HG03442 (cell line): ENCODE data around the gene LPXN.
A peak's percentile ranks its signal among the peaks of the same experiment; 100 is the strongest.

Source experiments
- ATAC-seq: cut with Tn5 transposase; IDR thresholded peaks from one replicate; pipeline ENCODE4 v1.9.1; 2021; ENCODE audit warnings: mild to moderate bottlenecking, moderate library complexity; ENCODE audit not compliant: unreplicated experiment

LPXN gene

DNA sequence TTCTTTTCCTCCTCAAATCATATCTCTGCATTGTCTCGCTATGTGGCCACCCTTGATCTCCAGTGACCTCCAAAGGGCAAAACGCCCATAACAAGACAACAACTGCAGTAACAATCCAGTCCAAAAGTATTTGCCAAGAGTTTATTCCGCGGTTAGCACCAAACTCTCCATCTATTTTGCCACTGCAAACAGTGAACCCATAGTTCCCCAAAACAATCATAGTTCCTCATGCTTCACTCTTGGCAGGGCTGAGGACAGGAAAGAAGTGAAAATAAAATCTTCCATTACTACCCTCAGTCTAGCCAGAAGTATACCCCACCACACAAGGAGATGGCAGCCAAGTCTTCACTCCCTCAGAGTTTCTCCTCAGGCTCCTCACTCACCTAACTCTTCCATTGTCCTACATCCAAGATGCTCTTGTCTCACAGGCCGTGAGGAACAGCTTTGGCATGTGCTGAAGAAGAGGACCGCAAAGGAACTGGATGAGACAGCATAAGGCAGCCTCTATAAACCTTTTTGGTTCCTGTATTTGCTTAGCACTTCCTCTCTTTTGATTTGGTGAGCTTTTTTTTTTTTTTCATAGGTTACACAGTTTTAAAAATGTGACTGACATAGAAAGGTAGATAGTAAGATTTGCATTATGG, at the start of gene LPXN:
LPXN (minus strand) TSS at position 480 of the 644 bp plus-strand sequence; CDS start at position 396, 84 bp downstream.
- ATAC-seq, result no peak

DNA sequence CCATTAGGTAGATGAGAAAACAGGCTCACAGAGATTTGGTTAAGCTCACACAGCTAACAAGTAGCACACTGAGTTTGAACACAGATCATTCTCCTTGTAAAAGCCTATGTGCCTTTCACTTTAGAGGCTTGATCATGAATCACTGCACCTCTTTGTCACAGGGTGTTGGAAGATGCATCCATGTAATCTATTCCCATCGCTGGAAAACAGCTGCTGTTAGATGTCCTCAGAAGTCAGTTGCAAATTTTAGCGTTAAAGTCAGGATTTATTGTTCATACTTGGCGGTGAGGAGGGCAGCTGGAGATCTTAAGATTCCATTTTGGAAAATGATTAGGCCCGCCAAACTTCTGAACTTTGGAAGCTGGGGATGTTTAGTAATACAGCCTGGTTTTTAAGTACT, 49.4 kb upstream of the LPXN start:
- no peak for ATAC-seq

DNA sequence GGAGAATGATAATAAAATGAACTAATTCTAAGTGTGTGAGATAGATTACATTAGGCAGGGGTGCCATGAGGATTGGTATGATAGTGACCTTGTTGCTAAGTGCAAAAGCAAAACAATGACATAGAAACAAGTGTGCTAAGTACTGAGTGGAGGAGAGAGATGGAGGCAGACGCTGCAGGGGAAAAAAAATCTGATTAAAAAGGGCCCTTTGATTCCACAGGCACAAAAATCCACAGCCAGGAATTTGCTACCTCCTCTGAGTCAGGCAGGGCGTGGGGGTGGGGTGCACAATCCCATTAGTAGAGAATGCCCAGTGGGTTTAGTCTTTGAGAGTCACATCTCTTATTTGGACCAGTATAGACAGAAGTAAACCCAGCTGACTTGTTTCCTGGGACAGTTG, 46.7 kb upstream of the LPXN start, which contains the start of gene CNTF:
CNTF (plus strand) TSS at position 322 of the 400 bp plus-strand sequence. CDS start 88 bp downstream, outside the sequence.
- ATAC-seq, result no peak

DNA sequence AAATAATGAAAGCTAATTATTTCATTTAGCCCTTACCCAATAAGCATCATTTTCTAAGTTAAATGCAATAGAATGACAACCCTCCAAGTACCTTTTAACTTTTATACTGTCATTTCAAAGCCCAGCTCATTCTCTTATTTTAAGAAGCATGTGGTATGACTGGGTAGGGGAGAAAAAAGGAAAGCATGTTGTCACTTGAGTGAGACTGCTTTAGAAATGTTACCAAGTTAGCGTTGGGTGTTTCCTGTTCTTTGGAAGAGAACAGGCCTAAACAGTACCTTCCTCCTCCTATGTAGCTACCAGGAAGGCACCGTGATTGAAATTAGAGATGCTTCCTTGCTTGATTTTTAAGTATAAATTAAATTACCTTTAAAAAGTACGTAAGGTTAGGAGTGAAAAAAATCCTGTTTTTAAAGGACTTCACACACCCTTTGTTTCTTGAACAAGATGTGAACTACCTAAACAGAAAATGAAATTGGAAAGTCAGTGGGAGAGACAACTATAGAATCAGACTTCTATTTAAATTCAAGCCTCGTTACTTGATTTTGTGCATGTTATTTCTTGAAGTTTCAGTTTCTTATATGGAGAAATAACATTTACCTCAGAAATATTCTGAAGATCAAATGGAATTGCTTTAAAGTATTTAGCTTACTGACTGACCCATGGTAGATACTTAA, 46.1 kb upstream of the LPXN start:
- peak; percentile 65 for ATAC-seq

DNA sequence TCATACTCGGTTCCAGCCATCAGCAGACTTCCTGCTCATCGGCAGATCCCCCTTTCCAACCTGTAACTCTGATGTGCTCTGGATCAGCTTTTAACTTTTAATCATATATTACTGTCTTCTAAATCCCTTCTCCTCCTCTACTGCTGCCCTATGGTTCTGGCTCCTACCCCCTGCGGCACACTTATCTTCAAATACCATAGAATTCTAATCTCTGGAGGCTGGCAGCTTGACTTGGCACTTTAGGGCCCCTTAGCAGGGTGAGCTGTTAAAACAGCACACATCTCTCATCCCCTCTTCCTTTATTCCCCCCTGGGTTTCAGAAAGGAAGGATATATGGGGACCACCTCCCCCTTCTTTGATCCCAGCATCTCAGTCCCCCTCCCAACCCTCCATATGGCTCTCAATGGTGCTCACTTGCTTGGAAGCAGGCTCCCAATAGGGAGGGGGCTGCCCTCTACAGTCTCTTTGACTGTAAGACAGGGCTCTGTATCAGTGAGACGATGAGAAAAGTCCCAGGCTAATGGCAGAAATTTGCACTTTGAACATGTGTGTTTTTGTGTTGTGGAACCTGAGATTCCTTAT, 42.4 kb upstream of the LPXN start:
- no peak for ATAC-seq

DNA sequence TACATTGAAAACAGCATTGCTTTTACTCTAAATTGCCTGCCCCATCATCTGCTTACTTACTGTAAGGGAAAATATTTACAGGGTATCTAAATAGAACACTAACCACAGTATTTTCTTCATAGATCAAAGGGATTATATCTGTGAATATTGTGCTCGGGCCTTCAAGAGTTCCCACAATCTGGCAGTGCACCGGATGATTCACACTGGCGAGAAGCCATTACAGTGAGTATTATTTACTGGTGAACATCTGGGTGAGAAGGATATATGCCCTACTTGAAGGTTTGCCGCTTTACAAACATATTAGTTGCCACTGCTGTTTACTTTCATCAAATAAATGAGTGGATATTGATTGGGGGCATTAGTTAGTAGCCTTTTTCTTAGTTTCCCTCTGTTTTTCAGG, 40.9 kb upstream of the LPXN start:
- no peak for ATAC-seq

DNA sequence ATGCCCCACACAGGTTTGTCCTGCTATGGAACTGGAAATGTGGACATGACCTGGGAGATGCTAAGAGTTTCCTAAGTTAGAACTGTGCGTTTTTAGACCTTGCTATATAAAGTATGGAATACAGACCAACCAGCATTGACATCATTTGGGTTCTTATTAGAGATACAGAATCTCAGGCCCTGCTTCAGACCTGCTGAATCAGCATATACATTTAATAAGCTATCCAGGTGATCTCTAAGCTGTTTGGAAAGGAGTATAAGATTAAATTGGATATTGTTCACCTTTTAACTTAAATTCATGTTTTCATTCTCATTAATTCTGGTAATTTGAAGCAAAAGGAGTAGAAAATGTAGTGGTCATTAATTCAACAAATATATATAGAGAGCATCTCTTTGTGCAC, 39.9 kb upstream of the LPXN start:
- no peak for ATAC-seq

DNA sequence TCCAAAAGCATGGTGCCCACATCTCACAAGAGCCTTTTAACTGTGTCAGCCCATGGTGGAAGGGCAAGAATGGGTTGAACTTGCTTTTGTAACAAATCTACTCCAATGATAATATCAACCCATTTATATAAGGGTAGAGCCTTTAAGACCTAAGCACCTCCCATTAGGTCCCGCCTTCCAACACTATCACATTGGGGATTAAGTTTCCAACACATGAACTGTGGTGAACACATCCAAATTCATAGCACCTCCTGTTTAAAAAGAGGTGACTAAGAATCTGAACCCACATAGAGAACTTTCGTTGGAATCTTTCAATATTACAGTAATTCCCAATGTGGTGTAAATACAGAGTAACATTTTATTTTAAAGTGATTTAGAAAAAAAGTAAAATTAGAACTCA, 37.6 kb upstream of the LPXN start:
- ATAC-seq, result no peak

DNA sequence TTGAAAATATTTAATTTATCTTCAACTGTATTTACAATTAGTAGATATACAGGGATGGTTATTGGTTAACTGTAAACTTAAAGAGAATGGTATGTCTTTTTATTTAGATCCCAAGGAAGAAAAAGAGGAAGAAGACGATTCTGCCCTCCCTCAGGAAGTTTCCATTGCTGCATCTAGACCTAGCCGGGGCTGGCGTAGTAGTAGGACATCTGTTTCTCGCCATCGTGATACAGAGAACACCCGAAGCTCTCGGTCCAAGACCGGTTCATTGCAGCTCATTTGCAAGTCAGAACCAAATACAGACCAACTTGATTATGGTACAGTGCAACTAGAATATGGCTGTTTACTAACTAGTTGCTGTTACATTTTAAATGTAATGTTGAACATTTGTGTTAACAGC, 34.1 kb upstream of the LPXN start:
- ATAC-seq, result no peak

DNA sequence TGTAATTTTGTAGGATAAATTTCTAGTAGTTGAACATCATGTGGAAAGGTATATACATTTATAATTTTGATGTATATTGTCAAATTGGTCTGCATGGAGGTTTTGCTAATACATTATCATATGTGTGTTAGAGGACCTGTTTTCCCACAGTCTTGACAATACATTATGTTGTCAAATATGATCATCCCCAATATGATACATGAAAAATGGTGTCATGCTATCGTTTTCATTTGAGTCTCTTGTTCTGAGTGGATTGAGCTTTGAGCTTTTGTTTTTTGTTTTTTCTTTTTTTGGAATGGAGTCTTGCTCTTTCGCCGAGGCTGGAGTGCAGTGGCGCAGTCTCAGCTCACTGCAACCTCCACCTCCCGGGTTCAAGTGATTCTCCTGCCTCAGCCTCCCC, 32.7 kb upstream of the LPXN start:
- ATAC-seq, result no peak

DNA sequence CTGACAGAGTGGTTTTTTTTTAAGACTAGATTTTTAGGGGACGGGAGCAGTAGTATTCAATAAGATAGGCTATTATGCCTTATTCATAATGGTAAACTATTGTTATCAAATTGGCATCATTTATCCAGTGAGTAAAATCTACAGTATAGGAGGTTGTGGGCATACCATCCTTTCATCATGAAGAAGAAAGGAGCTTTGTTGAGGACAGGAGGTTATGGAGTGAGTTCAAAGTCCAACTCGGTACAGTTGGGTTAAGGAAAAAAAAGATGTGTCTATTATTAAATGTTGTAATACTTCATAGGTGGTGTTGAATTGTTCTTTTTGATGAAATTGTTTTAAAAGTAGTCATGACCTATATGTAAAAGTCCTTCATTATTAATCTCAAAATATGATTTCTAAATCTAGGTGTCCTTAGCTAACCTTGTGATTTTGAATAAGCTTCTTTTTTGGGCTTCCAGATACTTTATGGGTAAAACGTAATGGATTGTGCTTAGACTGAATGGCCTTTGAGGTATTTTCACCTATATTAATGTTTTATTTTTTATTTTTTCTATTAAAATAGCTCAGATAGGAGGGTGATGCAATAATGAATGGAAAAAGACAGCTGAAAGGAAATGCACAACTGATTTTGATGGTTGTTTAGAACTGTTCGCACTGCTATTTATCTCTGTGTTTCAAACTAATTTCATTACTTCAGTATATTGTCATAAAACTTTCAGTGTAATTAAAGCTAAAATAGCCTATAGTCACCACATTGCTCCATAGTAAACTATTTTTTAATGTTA, 31.5 kb upstream of the LPXN start:
- ATAC-seq, result no peak

DNA sequence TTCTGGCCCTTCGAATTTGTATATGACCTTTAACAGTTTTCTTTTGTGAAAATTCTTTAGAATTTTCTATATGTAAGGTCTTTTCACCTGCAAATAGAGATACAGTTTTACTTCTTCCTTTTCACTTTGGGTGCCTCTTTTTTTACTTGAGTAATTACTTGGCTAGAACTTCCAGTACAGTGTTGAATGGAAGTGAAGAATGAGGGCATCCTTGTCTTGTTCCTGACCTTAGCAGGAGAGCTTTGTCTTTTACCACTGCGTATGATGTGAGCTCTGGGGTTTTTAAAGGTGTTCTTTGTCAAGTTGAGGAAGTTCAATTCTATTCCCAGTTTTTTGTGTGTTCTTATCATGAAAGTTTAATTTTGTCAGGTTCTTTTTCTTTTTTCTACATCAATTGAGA, 24.9 kb upstream of the LPXN start:
- no peak for ATAC-seq

DNA sequence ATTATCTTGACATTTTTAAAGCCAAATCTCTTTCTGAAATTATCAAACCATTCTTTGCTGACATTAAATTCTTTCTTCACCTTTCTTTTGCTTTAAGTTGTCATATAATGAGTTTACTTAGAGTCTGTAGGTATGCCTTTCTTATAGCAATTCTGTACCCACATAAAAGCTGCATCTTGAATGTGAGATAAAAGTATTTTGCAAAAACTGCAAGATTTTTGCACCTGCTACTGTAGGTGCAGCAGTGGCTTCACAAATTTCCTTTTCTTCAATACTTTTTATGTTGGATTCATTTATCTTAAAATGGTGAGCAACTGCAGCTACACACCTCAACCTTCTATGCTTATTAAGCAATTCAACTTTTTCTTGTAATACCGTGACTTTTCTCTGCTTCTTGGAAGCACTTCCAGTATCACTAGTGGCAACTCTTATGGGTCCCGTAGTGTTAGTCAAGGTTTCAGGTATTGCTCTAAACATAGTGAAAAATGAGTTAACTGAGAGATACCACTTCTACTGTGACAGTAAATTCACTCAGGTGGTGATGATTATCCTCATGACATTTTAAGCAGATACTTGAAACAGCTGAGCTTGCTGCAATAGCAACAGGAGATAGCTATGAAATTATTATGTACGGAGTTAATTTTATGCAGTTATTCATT, 22.0 kb upstream of the LPXN start:
- ATAC-seq, result no peak

DNA sequence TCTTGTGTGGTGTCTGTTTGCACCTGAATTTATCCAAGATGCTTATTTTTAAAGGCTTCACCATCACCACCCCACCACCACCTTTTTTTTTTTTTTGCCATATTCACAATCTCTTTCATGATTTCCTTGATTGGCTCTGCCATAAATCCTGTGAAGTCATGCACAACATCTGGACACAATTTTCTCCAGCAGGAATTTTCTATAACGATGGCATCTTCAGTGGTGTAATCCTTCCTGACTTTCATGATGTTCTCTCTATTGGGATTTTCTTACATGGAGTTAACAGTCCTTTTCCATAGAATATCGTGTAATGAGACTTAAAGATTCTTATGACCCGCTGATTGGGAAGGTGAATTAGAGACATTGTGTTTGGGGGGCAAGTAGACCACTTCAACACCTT, 21.0 kb upstream of the LPXN start:
- no peak for ATAC-seq

DNA sequence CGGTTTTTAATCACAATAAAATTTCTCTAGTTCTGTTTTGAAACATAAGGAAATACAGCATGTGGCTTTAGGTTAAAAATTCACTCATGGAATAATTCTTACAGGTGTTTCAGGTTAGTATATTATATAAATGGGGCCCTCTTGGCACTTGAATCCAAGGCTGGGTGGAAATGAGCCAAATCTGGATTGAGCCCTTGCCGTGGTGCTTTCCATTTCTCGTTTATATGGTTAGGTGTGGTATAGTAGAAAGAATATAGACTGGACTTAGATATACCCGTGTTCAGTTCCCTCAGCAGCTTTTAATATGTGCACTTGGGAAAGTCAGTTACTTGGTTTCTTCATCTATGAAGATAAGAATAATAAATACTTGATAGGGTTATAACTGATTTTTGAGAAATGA, 19.2 kb upstream of the LPXN start:
- no peak for ATAC-seq

DNA sequence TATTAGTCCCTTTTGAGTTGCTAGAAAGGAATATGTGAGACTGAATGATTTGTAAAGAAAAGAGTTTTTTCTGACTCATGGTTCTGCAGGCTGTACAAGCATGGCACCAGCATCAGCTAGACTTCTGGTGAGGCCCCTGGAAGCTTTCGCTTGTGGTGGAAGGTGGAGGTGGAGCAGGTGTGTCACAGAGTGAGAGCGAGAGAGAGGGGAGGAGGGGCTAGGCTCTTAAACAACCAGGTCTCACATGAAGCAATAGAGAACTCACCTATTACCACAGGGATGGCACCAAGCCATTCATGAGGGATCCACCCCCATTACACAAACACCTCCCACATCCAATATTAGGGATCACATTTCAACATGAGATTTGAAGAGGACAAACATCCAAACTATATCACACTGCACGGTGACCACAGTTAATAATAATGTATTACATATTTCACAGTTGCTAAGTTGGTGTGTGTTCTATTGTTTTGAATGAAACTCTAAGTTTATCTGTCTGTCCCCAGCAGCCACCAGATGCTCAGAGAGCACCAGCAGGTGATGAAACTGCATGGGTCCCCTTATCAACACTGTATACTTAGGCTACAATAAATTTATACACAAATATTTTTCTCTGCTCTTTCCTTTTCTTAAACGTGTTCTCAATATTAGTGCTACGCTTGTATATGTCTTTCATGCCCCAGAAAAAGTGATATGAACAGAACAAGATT, 17.3 kb upstream of the LPXN start:
- ATAC-seq, result no peak

DNA sequence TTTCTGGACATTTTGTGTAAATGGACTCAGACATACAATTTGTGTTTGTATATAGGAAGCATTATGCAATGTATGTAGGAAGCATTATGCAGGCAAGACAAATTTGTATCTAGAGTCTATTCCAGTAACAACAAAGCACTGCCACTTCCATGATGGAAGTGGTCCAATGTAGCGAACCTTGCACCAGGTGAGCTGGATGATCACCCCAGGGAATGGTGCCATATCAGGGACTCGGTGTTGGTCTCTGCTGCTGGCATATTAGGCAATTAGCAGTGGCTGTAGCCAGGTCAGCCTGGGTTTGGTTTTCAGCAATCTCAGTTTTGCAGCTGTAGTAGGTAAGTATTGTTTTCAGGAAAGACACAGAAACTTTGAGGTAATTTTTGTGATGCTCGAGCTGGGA, 16.0 kb upstream of the LPXN start:
- no peak for ATAC-seq

DNA sequence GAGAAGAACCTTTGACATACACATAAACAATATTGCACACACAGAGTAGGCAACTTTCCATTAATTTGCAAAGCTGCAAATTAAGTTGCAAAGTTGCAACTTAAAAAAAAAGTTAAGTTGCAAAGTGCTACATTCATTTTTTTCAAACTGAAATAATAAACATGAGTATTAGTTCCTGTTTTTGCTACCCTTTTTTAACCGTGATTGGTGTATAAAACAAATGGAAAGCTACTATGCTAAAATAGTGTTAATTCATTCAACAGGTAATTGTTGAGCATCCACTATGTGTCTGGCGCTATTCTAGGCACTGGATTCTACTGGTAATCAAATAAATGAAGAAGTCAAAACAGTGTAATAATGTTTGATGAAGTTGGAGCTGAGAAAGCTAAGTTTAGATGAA, 11.3 kb upstream of the LPXN start:
- no peak for ATAC-seq

DNA sequence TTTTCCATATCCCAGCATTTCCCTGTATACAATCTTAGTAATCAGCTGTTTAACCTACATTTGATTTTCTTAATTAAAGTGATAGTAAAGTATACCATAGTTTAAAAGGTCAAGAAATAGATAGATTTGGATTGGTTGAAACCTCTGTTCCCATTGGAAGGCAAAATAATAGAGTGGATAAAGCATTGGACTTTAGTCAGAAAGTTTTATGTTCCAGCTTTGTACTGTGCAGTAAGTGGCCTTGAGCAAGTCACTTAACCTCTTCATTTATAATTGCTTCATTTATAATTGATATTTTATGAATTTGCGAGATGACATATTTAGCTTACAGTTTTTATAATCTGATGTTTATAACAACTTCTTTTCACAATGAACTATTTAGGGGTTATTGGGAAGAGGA, 6.8 kb upstream of the LPXN start:
- ATAC-seq, result no peak

DNA sequence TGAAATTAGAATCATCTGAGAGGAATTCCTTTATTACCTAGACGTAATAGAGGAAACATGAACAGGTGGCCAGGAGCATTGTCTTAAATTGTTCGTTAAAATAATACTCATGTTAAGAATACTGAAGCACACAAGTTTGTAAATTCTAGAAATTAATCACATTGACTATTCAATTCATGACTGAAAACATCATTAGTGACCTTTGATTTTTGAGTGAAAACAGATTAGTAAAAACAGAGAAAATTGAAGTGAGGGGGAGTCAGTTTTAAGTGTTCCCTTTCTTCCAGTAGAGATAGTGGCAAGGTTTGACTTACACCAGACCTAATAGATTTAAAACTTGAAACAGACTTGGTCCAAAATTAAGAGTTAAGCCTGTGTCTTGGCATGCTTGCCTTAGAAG, 4.7 kb upstream of the LPXN start:
- no peak for ATAC-seq
